ENCODE measurements around the gene DNAJB12. TPM values are rescaled to one million over a fixed set of nuclear protein-coding genes. Genes with fewer than 3 reads are reported as not detected.
"Not testable (repeated sequence)": the region's sequence is repeated elsewhere in the genome, so short reads cannot be mapped to it uniquely, and the experiment has no call there.

The DNAJB12 gene
- total RNA-seq, 1 experiment from 2014 or later, result 48.0 TPM

DNA sequence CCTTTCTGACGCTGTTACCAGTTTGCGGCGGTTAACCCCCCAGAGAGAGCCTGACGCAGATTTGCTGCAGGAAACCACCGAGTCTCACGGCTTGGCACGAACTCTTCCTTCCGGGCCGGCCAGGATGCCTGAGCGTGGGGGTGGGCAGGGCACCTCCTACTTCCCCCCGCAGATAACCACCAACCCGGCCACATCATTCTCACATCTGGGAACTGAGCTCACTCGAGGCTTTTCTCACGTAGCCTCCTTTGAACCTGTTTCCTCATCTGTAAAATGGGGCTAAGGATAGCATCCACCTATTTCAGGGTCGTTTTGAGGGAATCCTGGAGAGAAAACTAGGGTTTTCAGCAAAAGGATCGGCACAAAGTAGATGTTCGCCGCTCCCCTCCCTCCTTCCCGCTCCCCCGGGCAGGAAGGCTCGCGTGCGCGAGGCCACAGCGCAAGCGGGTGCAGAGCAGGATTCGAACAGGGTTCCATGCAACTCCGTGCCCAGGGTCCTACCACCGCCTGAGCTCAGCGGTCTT is 57.4 kb downstream of the DNAJB12 start:
- BruUV-seq (replicated peaks), result TSS peak; percentile 94
- peak; percentile 90 for DNase-seq
- no peaks in the 10 kb centered on the region for H3K9me3 Mint-ChIP-seq (ENCODE audit: low read depth, unreplicated experiment)
- peaks cover 39% of the 10 kb centered on the region for H3K36me3 Mint-ChIP-seq (ENCODE audit: insufficient read depth, unreplicated experiment)
- H3K4me1 Mint-ChIP-seq (ENCODE audit: low read depth, unreplicated experiment), result peaks cover 55% of the 10 kb centered on the region
- TF ChIP-seq CTCF (IDR thresholded peaks at IDR 0.05; ENCODE audit: unreplicated experiment), result no peak
- H3K27me3 Mint-ChIP-seq (ENCODE audit: unreplicated experiment), result no peaks in the 10 kb centered on the region
- CTCF ChIA-PET, result interaction anchor here (0.6 to 2.3 kb wide), 7 partner anchors 11 to 104 kb away, joined by 3 to 13 read pairs (median 7); no protein-coding TSS in a partner anchor
- peak overlapping the region; percentile 98 for H3K27ac Mint-ChIP-seq (ENCODE audit: unreplicated experiment)
- intact Hi-C loops (cut with micrococcal nuclease; ENCODE audit: unreplicated experiment), result no loop called here
- H3K4me3 Mint-ChIP-seq (ENCODE audit: low read depth, unreplicated experiment), result peak overlapping the region; percentile 74

- H3K9me3 Mint-ChIP-seq (ENCODE audit: low read depth, unreplicated experiment); H3K27me3 Mint-ChIP-seq (ENCODE audit: unreplicated experiment); intact Hi-C loops (cut with micrococcal nuclease; ENCODE audit: unreplicated experiment); DNase-seq: not testable (repeated sequence)
- peaks cover 44% of the 10 kb centered on the region for H3K36me3 Mint-ChIP-seq (ENCODE audit: insufficient read depth, unreplicated experiment)
- BruUV-seq (replicated peaks), result TSS peak; percentile 76
- CTCF ChIA-PET, result interaction anchor here (0.6 to 2.3 kb wide), 7 partner anchors 12 to 103 kb away, joined by 3 to 13 read pairs (median 7); no protein-coding TSS in a partner anchor
- H3K4me3 Mint-ChIP-seq (ENCODE audit: low read depth, unreplicated experiment), result peak overlapping the region; percentile 74
- peak overlapping the region; percentile 98 for H3K27ac Mint-ChIP-seq (ENCODE audit: unreplicated experiment)
- H3K4me1 Mint-ChIP-seq (ENCODE audit: low read depth, unreplicated experiment), result peaks cover 60% of the 10 kb centered on the region
Observed at GRCh38 chr10:72296829-72297280, 57.9 kb downstream of the DNAJB12 start.

DNA sequence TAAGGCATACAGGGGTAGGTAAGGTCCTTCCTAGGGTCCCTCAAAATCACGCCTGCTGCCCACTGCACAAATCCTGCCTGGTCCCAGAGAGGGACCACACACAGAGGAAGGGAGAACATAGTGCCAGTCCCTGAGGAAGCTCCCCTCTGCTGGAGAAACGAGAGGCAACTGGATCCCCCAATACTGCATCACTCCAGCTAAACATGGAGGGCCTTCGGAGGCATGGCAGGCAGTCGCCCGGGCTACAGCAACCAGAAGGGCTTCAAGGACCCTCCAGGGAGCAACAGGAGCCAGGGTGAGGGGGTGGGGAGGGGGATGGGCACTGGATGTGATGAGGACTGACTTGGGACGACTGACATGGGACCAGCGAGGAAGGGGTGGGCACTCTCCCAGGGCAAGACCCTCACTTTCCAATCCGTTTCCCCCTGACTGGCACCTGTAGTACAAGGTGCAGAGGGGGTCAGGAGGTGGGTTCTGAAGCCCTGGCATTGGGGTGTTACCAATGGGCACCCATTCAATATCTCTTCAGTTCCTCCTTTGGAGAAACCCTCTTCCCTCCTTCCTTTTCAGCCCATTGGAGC is 59.3 kb downstream of the DNAJB12 start:
- Mint-ChIP-seq H3K36me3 (ENCODE audit: insufficient read depth, unreplicated experiment) (peaks cover 46% of the 10 kb centered on the region), H3K4me3 (ENCODE audit: low read depth, unreplicated experiment) (no peak overlapping the region), H3K4me1 (ENCODE audit: low read depth, unreplicated experiment) (peaks cover 61% of the 10 kb centered on the region), H3K27ac (ENCODE audit: unreplicated experiment) (peak overlapping the region; percentile 53), H3K9me3 (ENCODE audit: low read depth, unreplicated experiment) (no peaks in the 10 kb centered on the region), H3K27me3 (ENCODE audit: unreplicated experiment) (no peaks in the 10 kb centered on the region)
- TF ChIP-seq CTCF (IDR thresholded peaks at IDR 0.05; ENCODE audit: unreplicated experiment), result no peak
- no peak for DNase-seq
- no TSS peak for BruUV-seq (replicated peaks)
- CTCF ChIA-PET, result no interaction called here
- intact Hi-C loops (cut with micrococcal nuclease; ENCODE audit: unreplicated experiment), result no loop called here

- Mint-ChIP-seq H3K27me3 (ENCODE audit: unreplicated experiment) (no peaks in the 10 kb centered on the region), H3K4me3 (ENCODE audit: low read depth, unreplicated experiment) (peak overlapping the region; percentile 1), H3K4me1 (ENCODE audit: low read depth, unreplicated experiment) (peaks cover 42% of the 10 kb centered on the region), H3K36me3 (ENCODE audit: insufficient read depth, unreplicated experiment) (peaks cover 29% of the 10 kb centered on the region), H3K27ac (ENCODE audit: unreplicated experiment) (peak overlapping the region; percentile 74), H3K9me3 (ENCODE audit: low read depth, unreplicated experiment) (no peaks in the 10 kb centered on the region)
- TF ChIP-seq CTCF (IDR thresholded peaks at IDR 0.05; ENCODE audit: unreplicated experiment), result no peak
- CTCF ChIA-PET, result interaction anchor here (0.5 to 2.4 kb wide), 18 partner anchors 9 to 244 kb away, joined by 3 to 12 read pairs (median 4); partner anchors contain the start of gene DDIT4
- intact Hi-C loops (cut with micrococcal nuclease; ENCODE audit: unreplicated experiment), result loop anchor here (2.0 kb wide), 1 partner anchor 29 kb away; no protein-coding TSS in a partner anchor
- DNase-seq, result peak; percentile 90
- BruUV-seq (replicated peaks), result no TSS peak
Observed at GRCh38 chr10:72292223-72292691, 62.5 kb downstream of the DNAJB12 start.

Measured in Calu3 (cell line).